H1 (cell line): ENCODE results near the gene RNF214. TPM values are rescaled to one million over a fixed set of nuclear protein-coding genes. Genes with fewer than 3 reads are reported as not detected.

Source experiments
- BACH1 ChIP-seq: IDR thresholded peaks from 2 replicates; pipeline ENCODE4 v1.6.1; 2012; ENCODE audit warnings: low read length, improper control_type of control experiment
- CHD2 ChIP-seq: IDR thresholded peaks from 2 replicates; pipeline ENCODE4 v1.6.1; 2012; ENCODE audit warnings: low read length, improper control_type of control experiment
- CHD7 ChIP-seq: fragments of 300-600 bp; sonication (generic); IDR thresholded peaks from 2 replicates; pipeline ENCODE4 v1.7.1; 2012; ENCODE audit warnings: low read length, moderate library complexity, mild to moderate bottlenecking, inconsistent platforms; ENCODE audit not compliant: insufficient replicate concordance
- CTCF ChIP-seq, 3 experiments: IDR thresholded peaks; 1 replicate in 2 of 3; 2 replicates in 1 of 3; pipeline versions ENCODE4 v1.5.1 to v1.6.1; 2011; ENCODE audit warnings: low read length in 3 of 3, mild to moderate bottlenecking in 3 of 3, inconsistent platforms in 2 of 3, low read depth in 1 of 3, moderate library complexity in 1 of 3; ENCODE audit not compliant: insufficient read depth in 1 of 3; ENCODE audit errors: control extremely low read depth in 1 of 3
- KDM4A ChIP-seq: IDR thresholded peaks from one replicate; pipeline ENCODE4 v1.7.1; 2012; ENCODE audit warnings: low read depth, mild to moderate bottlenecking, moderate library complexity, low read length, inconsistent platforms; ENCODE audit not compliant: severe bottlenecking
- KDM5A ChIP-seq: fragments of 200-600 bp; IDR thresholded peaks from 2 replicates; pipeline ENCODE4 v1.7.1; 2012; ENCODE audit warnings: mild to moderate bottlenecking, low read length, inconsistent platforms, mixed read lengths
- MAFK ChIP-seq: IDR thresholded peaks from 2 replicates; pipeline ENCODE4 v1.6.1; 2012; ENCODE audit warnings: low read depth, mild to moderate bottlenecking, improper control_type of control experiment, low read length
- SAP30 ChIP-seq: fragments of 300-600 bp; sonication (generic); IDR thresholded peaks from 2 replicates; pipeline ENCODE4 v1.7.1; 2012; ENCODE audit warnings: low read length, moderate library complexity, mild to moderate bottlenecking, inconsistent platforms; ENCODE audit not compliant: insufficient read depth, insufficient replicate concordance
- polyA plus RNA-seq, 7 experiments: library from polyadenylated mRNA; depleted of rRNA in 3 of 7; stranded (reverse) in 5 of 7; unstranded in 2 of 7; fragments of >200 nt in 5 of 7; fragments of 200-250 nt in 2 of 7; gene quantifications; 1 replicate in 5 of 7; 2 replicates in 1 of 7; 4 replicates in 1 of 7; pipeline versions ENCODE4 v1.2.1 to v1.2.3, GENCODE V29; 2011 to 2013; ENCODE audit warnings: missing spikeins in 2 of 7, mixed read lengths in 2 of 7
- total RNA-seq: library from RNA; stranded (reverse); fragmentation: NEBNext Ultra II Directional; extraction: Animal tissue kit (Norgen Biotek cat#: 25700); gene quantifications from 2 replicates; pipeline ENCODE4 v1.2.1, GENCODE V29; 2021

RNF214 gene
- total and polyA plus RNA-seq, 2 of the 8 experiments (the other 6 are each of a cell fraction or from before 2014, with no cell fraction given): 34.9 to 35.6 TPM

GRCh38 chr11:117219455-117219854 lies 13.0 kb upstream of the RNF214 start (continued):
- TF ChIP-seq CHD7: no peak
- no peak for TF ChIP-seq KDM5A
- TF ChIP-seq CHD2: no peak
- TF ChIP-seq CTCF (IDR thresholded peaks at IDR 0.05; ENCODE audit: control extremely low read depth in 1 of 3, insufficient read depth in 1 of 3, low read depth in 1 of 3, low read length in 3 of 3): no peak
- no peak for TF ChIP-seq KDM4A
- TF ChIP-seq SAP30: no peak
- no peak for TF ChIP-seq MAFK
- TF ChIP-seq BACH1: no peak
- TF ChIP-seq, all 59 proteins: peak for 0
